Retinal pigment epithelial cell (primary cell): ENCODE measurements around the gene FZD4.
"Not testable (repeated sequence)": the region's sequence is repeated elsewhere in the genome, so short reads cannot be mapped to it uniquely, and the experiment has no call there.

Experiments used
- DNase-seq: peaks from one replicate; pipeline ENCODE4 v3.0.0-alpha.2; 2010; ENCODE audit warnings: low read depth
- H3K4me3 ChIP-seq: 2 replicates; pipeline ENCODE4 v1.5.1; 2011; ENCODE audit warnings: mild to moderate bottlenecking, low read length, control low read depth, moderate library complexity
- CTCF ChIP-seq: conservative IDR thresholded peaks from 2 replicates; pipeline ENCODE4 v1.5.1; 2011; ENCODE audit warnings: low read depth, low read length, control low read depth, inconsistent platforms

Gene FZD4

DNA sequence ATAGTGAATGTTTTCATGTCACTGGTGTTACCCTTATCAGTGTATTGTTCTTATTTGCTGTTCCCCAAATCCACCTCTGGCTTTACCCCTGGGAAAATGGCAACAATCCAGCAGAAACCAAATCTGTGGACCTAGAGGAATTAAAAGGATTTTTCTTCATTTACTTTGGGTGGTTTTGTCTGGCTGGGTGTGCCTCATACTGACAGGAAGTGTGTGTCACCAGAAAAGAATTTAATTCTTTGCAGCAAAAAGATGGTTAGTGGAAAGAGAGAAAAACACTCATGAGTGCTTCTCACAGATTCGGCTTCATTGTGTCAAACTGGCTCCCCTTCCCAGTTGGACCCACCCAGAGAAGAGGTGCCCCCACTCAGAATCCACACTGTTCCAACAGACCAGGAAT lies 38.9 kb downstream of the FZD4 start:
- no peak for TF ChIP-seq CTCF
- H3K4me3 ChIP-seq, result no peak overlapping the region
- no peak for DNase-seq

DNA sequence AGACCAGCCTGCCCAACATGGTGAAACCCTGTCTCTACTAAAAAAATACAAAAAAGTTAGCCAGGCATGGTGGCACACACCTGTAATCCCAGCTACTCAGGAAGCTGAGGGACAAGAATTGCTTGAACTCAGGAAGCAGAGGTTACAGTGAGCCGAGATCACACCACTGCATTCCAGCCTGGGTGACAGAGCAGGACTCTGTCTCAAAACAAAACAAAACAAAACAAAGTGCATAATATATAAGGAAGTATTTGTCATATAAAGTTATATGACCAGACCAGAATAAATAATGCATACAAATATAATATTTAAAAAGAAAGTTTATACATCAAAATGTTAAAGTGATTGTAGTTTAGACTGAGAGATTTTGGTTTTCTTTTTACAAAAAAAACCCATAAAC lies 39.3 kb downstream of the FZD4 start:
- not testable (repeated sequence) for DNase-seq, H3K4me3 ChIP-seq

GRCh38 chr11:86914865-86915519 lies 40.2 kb downstream of the FZD4 start:
- H3K4me3 ChIP-seq, result no peak overlapping the region
- no peak for TF ChIP-seq CTCF
- no peak for DNase-seq

GRCh38 chr11:86912238-86912637 lies 43.0 kb downstream of the FZD4 start:
- no peak for TF ChIP-seq CTCF
- no peak overlapping the region for H3K4me3 ChIP-seq
- no peak for DNase-seq

- DNase-seq, result no peak
- no peak overlapping the region for H3K4me3 ChIP-seq
- TF ChIP-seq CTCF, result no peak
Measured at GRCh38 chr11:86910592-86910991, 44.6 kb downstream of the FZD4 start.

- no peak overlapping the region for H3K4me3 ChIP-seq
- TF ChIP-seq CTCF, result no peak
- DNase-seq, result no peak
Measured at GRCh38 chr11:86906198-86906597, 49.0 kb downstream of the FZD4 start.

- H3K4me3 ChIP-seq, result no peak overlapping the region
- DNase-seq, result no peak
- no peak for TF ChIP-seq CTCF
Measured at GRCh38 chr11:86905252-86905651, 49.9 kb downstream of the FZD4 start.
